ENCODE results near the gene PDE9A.

The PDE9A gene

DNA sequence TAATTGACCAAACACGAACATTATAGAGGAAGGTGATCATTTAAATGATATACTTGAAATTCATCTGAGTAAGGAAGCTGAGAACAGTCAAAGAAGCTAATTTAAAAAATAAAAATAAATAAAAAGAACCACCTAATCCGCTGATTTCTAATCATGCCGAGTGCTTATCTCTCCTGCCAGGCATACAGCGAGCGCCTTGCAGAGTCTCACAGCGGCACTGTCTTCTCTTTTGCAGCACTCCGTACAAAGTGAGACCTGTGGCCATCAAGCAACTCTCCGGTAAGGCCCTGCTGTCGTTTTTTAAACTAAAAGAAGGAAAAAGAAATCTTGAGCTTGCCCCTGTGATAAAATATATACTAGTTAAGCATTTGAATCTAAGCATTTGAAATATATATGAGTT is 45.3 kb downstream of the PDE9A start:
- Histone ChIP-seq H3K4me3 (ENCODE audit: low read depth in 1 of 2, low read length in 2 of 2) (no peak overlapping the region), H4K20me1 (ENCODE audit: insufficient read depth, low read length) (no peaks in the 10 kb centered on the region), H3K9ac (ENCODE audit: low read depth, low read length) (no peak overlapping the region), H3K36me3 (ENCODE audit: insufficient read depth, low read length) (no peaks in the 10 kb centered on the region), H3K79me2 (ENCODE audit: insufficient read depth, low read length) (no peaks in the 10 kb centered on the region), H3K4me1 (ENCODE audit: insufficient read depth, low read length) (no peaks in the 10 kb centered on the region), H3K9me3 (ENCODE audit: insufficient read depth, low read length, severe bottlenecking) (no peaks in the 10 kb centered on the region), H3K27ac (ENCODE audit: low read length) (no peak overlapping the region), H2AFZ (ENCODE audit: low read depth, low read length) (no peak overlapping the region), H3K27me3 (ENCODE audit: insufficient read depth, low read length, poor library complexity) (no peaks in the 10 kb centered on the region), H3K4me2 (ENCODE audit: insufficient read depth, low read length) (no peak overlapping the region)
- DNase-seq: no peak
- TF ChIP-seq EZH2 (IDR thresholded peaks at IDR 0.05; ENCODE audit: borderline replicate concordance, low read depth, low read length, severe bottlenecking): no peak
- TF ChIP-seq, protein P1, sequence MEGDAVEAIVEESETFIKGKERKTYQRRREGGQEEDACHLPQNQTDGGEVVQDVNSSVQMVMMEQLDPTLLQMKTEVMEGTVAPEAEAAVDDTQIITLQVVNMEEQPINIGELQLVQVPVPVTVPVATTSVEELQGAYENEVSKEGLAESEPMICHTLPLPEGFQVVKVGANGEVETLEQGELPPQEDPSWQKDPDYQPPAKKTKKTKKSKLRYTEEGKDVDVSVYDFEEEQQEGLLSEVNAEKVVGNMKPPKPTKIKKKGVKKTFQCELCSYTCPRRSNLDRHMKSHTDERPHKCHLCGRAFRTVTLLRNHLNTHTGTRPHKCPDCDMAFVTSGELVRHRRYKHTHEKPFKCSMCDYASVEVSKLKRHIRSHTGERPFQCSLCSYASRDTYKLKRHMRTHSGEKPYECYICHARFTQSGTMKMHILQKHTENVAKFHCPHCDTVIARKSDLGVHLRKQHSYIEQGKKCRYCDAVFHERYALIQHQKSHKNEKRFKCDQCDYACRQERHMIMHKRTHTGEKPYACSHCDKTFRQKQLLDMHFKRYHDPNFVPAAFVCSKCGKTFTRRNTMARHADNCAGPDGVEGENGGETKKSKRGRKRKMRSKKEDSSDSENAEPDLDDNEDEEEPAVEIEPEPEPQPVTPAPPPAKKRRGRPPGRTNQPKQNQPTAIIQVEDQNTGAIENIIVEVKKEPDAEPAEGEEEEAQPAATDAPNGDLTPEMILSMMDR (IDR thresholded peaks at IDR 0.05; ENCODE audit: borderline replicate concordance, extremely low read depth, low read length, poor library complexity, severe bottlenecking): no peak
- no peak for ATAC-seq (ENCODE audit: insufficient read depth, low read depth)

- Histone ChIP-seq H3K79me2 (ENCODE audit: insufficient read depth, low read length) (no peaks in the 10 kb centered on the region), H3K27me3 (ENCODE audit: insufficient read depth, low read length, poor library complexity) (no peaks in the 10 kb centered on the region), H3K9ac (ENCODE audit: low read depth, low read length) (no peak overlapping the region), H3K4me2 (ENCODE audit: insufficient read depth, low read length) (no peak overlapping the region), H3K4me3 (ENCODE audit: low read depth in 1 of 2, low read length in 2 of 2) (no peak overlapping the region), H2AFZ (ENCODE audit: low read depth, low read length) (no peak overlapping the region), H3K36me3 (ENCODE audit: insufficient read depth, low read length) (no peaks in the 10 kb centered on the region), H3K27ac (ENCODE audit: low read length) (no peak overlapping the region), H4K20me1 (ENCODE audit: insufficient read depth, low read length) (no peaks in the 10 kb centered on the region), H3K4me1 (ENCODE audit: insufficient read depth, low read length) (no peaks in the 10 kb centered on the region; the same call in 1 of the 2 replicates), H3K9me3 (ENCODE audit: insufficient read depth, low read length, severe bottlenecking) (no peaks in the 10 kb centered on the region)
- TF ChIP-seq EZH2 (IDR thresholded peaks at IDR 0.05; ENCODE audit: borderline replicate concordance, low read depth, low read length, severe bottlenecking): no peak
- TF ChIP-seq, protein P1 (IDR thresholded peaks at IDR 0.05; ENCODE audit: borderline replicate concordance, extremely low read depth, low read length, poor library complexity, severe bottlenecking): no peak
- DNase-seq (no peak), ATAC-seq (ENCODE audit: insufficient read depth, low read depth) (no peak)
Observed at GRCh38 chr21:42699196-42699595, 45.8 kb downstream of the PDE9A start.

- ATAC-seq (ENCODE audit: insufficient read depth, low read depth): no peak
- Histone ChIP-seq H3K79me2 (ENCODE audit: insufficient read depth, low read length) (no peaks in the 10 kb centered on the region), H3K9ac (ENCODE audit: low read depth, low read length) (no peak overlapping the region), H3K27me3 (ENCODE audit: insufficient read depth, low read length, poor library complexity) (no peaks in the 10 kb centered on the region), H3K4me2 (ENCODE audit: insufficient read depth, low read length) (no peak overlapping the region), H3K36me3 (ENCODE audit: insufficient read depth, low read length) (no peaks in the 10 kb centered on the region), H3K4me1 (ENCODE audit: insufficient read depth, low read length) (peaks cover 7% of the 10 kb centered on the region; the same call in 1 of the 2 replicates), H3K4me3 (ENCODE audit: low read depth in 1 of 2, low read length in 2 of 2) (no peak overlapping the region), H2AFZ (ENCODE audit: low read depth, low read length) (no peak overlapping the region), H3K9me3 (ENCODE audit: insufficient read depth, low read length, severe bottlenecking) (no peaks in the 10 kb centered on the region), H3K27ac (ENCODE audit: low read length) (no peak overlapping the region), H4K20me1 (ENCODE audit: insufficient read depth, low read length) (no peaks in the 10 kb centered on the region)
- TF ChIP-seq, protein P1 (IDR thresholded peaks at IDR 0.05; ENCODE audit: borderline replicate concordance, extremely low read depth, low read length, poor library complexity, severe bottlenecking): no peak
- no peak for TF ChIP-seq EZH2 (IDR thresholded peaks at IDR 0.05; ENCODE audit: borderline replicate concordance, low read depth, low read length, severe bottlenecking)
- no peak for DNase-seq
Observed at GRCh38 chr21:42701706-42702456, 48.5 kb downstream of the PDE9A start.

All from DND-41 (cell line).